Immature natural killer cell (primary cell): ENCODE results near the gene FAT2. TPM values are rescaled to one million over a fixed set of nuclear protein-coding genes. Genes with fewer than 3 reads are reported as not detected.
"Not testable (repeated sequence)": the region's sequence is repeated elsewhere in the genome, so short reads cannot be mapped to it uniquely, and the experiment has no call there.

Experiments used
- DNase-seq, 3 donors: peaks; one replicate each; pipeline ENCODE4 v3.0.0; 2022; ENCODE audit warnings: mixed read lengths in 1 of 3
- H3K27ac Mint-ChIP-seq, 6 donors: one replicate each; pipeline ENCODE4 v1.8.0; 2020; ENCODE audit warnings: mixed read lengths in 6 of 6, mild to moderate bottlenecking in 5 of 6, inconsistent platforms in 4 of 6, moderate library complexity in 3 of 6
- H3K27me3 Mint-ChIP-seq, 3 donors: one replicate each; pipeline ENCODE4 v1.8.0; 2020 to 2021; ENCODE audit warnings: low read depth in 3 of 3, mild to moderate bottlenecking in 3 of 3, mixed read lengths in 3 of 3, moderate library complexity in 3 of 3, inconsistent platforms in 1 of 3
- H3K36me3 Mint-ChIP-seq, 3 donors: one replicate each; pipeline ENCODE4 v1.8.0; 2020; ENCODE audit warnings: mixed read lengths in 3 of 3, inconsistent platforms in 2 of 3, mild to moderate bottlenecking in 2 of 3
- H3K4me1 Mint-ChIP-seq, 2 donors: one replicate each; pipeline ENCODE4 v1.8.0; 2020; ENCODE audit warnings: inconsistent platforms in 2 of 2, mild to moderate bottlenecking in 2 of 2, mixed read lengths in 2 of 2, moderate library complexity in 1 of 2
- H3K4me3 Mint-ChIP-seq, 5 donors: one replicate each; pipeline ENCODE4 v1.8.0; 2020; ENCODE audit warnings: mild to moderate bottlenecking in 5 of 5, mixed read lengths in 5 of 5, inconsistent platforms in 3 of 5, moderate library complexity in 3 of 5
- H3K9me3 Mint-ChIP-seq, 6 donors: one replicate each; pipeline ENCODE4 v1.8.0; 2020; ENCODE audit warnings: mild to moderate bottlenecking in 6 of 6, mixed read lengths in 6 of 6, inconsistent platforms in 4 of 6, moderate library complexity in 3 of 6
- polyA plus RNA-seq, 3 donors: library from polyadenylated mRNA; unstranded; fragments of 300-500 nt; fragmentation: Illumina TruSeq; gene quantifications; one replicate each; pipeline ENCODE4 v1.2.3, GENCODE V29; 2021

FAT2 gene
- polyA plus RNA-seq, 3 donors from 2014 or later: not detected

- Mint-ChIP-seq H3K27ac (no peak overlapping the region), H3K36me3 (no peaks in the 10 kb centered on the region), H3K4me1 (no peaks in the 10 kb centered on the region), H3K27me3 (peaks cover 0 to 6% (median 6%) of the 10 kb centered on the region in 3 donors), H3K9me3 (no peaks in the 10 kb centered on the region), H3K4me3 (no peak overlapping the region)
- no peak for DNase-seq
Observed at GRCh38 chr5:151581812-151582583, 9.1 kb downstream of the FAT2 start.

GRCh38 chr5:151581347-151581746, 9.8 kb downstream of the FAT2 start:
- no peaks in the 10 kb centered on the region for H3K36me3 Mint-ChIP-seq
- no peaks in the 10 kb centered on the region for H3K4me1 Mint-ChIP-seq
- no peak overlapping the region for H3K4me3 Mint-ChIP-seq
- peaks cover 0 to 6% (median 6%) of the 10 kb centered on the region in 3 donors for H3K27me3 Mint-ChIP-seq
- no peak overlapping the region for H3K27ac Mint-ChIP-seq
- DNase-seq: no peak
- H3K9me3 Mint-ChIP-seq: no peaks in the 10 kb centered on the region

- Mint-ChIP-seq H3K9me3 (no peaks in the 10 kb centered on the region), H3K27ac (no peak overlapping the region), H3K27me3 (peaks cover 0 to 8% (median 4%) of the 10 kb centered on the region in 3 donors), H3K36me3 (no peaks in the 10 kb centered on the region), H3K4me3 (no peak overlapping the region), H3K4me1 (no peaks in the 10 kb centered on the region)
- DNase-seq: no peak
Observed at GRCh38 chr5:151580858-151581257, 10.3 kb downstream of the FAT2 start.

GRCh38 chr5:151580239-151580638, 10.9 kb downstream of the FAT2 start:
- Mint-ChIP-seq H3K36me3 (no peaks in the 10 kb centered on the region), H3K27ac (no peak overlapping the region), H3K9me3 (no peaks in the 10 kb centered on the region), H3K4me3 (no peak overlapping the region), H3K27me3 (peaks cover 0 to 9% (median 4%) of the 10 kb centered on the region in 3 donors), H3K4me1 (no peaks in the 10 kb centered on the region)
- DNase-seq: no peak

- not testable (repeated sequence) for H3K36me3 Mint-ChIP-seq, H3K27ac Mint-ChIP-seq, H3K27me3 Mint-ChIP-seq
Observed at GRCh38 chr5:151579146-151579545, 12.0 kb downstream of the FAT2 start.

GRCh38 chr5:151578326-151579025, 12.7 kb downstream of the FAT2 start:
- DNase-seq: no peak
- no peak overlapping the region for H3K27ac Mint-ChIP-seq
- H3K4me1 Mint-ChIP-seq: no peaks in the 10 kb centered on the region
- peaks cover 0 to 9% (median 3%) of the 10 kb centered on the region in 3 donors for H3K27me3 Mint-ChIP-seq
- H3K9me3 Mint-ChIP-seq: no peaks in the 10 kb centered on the region
- H3K36me3 Mint-ChIP-seq: no peaks in the 10 kb centered on the region
- no peak overlapping the region for H3K4me3 Mint-ChIP-seq

More at GRCh38 chr5:151579146-151579545, 12.0 kb downstream of the FAT2 start:
- H3K4me1 Mint-ChIP-seq, H3K4me3 Mint-ChIP-seq, DNase-seq, H3K9me3 Mint-ChIP-seq: not testable (repeated sequence)

- Mint-ChIP-seq H3K36me3 (no peaks in the 10 kb centered on the region), H3K9me3 (no peaks in the 10 kb centered on the region), H3K4me1 (no peaks in the 10 kb centered on the region), H3K27me3 (peaks cover 0 to 14% (median under 1%) of the 10 kb centered on the region in 3 donors), H3K4me3 (no peak overlapping the region), H3K27ac (no peak overlapping the region)
- DNase-seq: no peak
Observed at GRCh38 chr5:151577566-151577965, 13.6 kb downstream of the FAT2 start.

GRCh38 chr5:151574444-151574996, 16.6 kb downstream of the FAT2 start:
- DNase-seq: no peak
- no peaks in the 10 kb centered on the region for H3K9me3 Mint-ChIP-seq
- no peak overlapping the region for H3K4me3 Mint-ChIP-seq
- peaks cover 0 to 11% (median 4%) of the 10 kb centered on the region in 3 donors for H3K27me3 Mint-ChIP-seq
- H3K27ac Mint-ChIP-seq: no peak overlapping the region
- no peaks in the 10 kb centered on the region for H3K4me1 Mint-ChIP-seq
- H3K36me3 Mint-ChIP-seq: no peaks in the 10 kb centered on the region

- H3K4me3 Mint-ChIP-seq: no peak overlapping the region
- H3K27ac Mint-ChIP-seq: no peak overlapping the region
- H3K4me1 Mint-ChIP-seq: no peaks in the 10 kb centered on the region
- no peaks in the 10 kb centered on the region for H3K36me3 Mint-ChIP-seq
- H3K27me3 Mint-ChIP-seq: peaks cover 0 to 12% (median 11%) of the 10 kb centered on the region in 3 donors
- no peaks in the 10 kb centered on the region for H3K9me3 Mint-ChIP-seq
- no peak for DNase-seq
Observed at GRCh38 chr5:151572657-151573368, 18.3 kb downstream of the FAT2 start.

GRCh38 chr5:151571270-151572173, 19.6 kb downstream of the FAT2 start:
- H3K9me3 Mint-ChIP-seq: no peaks in the 10 kb centered on the region
- no peak overlapping the region for H3K27ac Mint-ChIP-seq
- no peaks in the 10 kb centered on the region for H3K4me1 Mint-ChIP-seq
- no peaks in the 10 kb centered on the region for H3K36me3 Mint-ChIP-seq
- H3K4me3 Mint-ChIP-seq: no peak overlapping the region
- peaks cover 0 to 15% (median 13%) of the 10 kb centered on the region in 3 donors for H3K27me3 Mint-ChIP-seq
- no peak for DNase-seq

GRCh38 chr5:151570512-151571269, 20.4 kb downstream of the FAT2 start:
- Mint-ChIP-seq H3K27ac (no peak overlapping the region), H3K36me3 (no peaks in the 10 kb centered on the region), H3K9me3 (no peaks in the 10 kb centered on the region), H3K4me1 (no peaks in the 10 kb centered on the region), H3K4me3 (no peak overlapping the region), H3K27me3 (peaks cover 0 to 13% (median 12%) of the 10 kb centered on the region in 3 donors)
- no peak for DNase-seq

GRCh38 chr5:151570058-151570457, 21.1 kb downstream of the FAT2 start:
- Mint-ChIP-seq H3K27me3 (peaks cover 0 to 13% (median 12%) of the 10 kb centered on the region in 3 donors), H3K27ac (no peak overlapping the region), H3K4me3 (no peak overlapping the region), H3K36me3 (no peaks in the 10 kb centered on the region), H3K4me1 (no peaks in the 10 kb centered on the region), H3K9me3 (no peaks in the 10 kb centered on the region)
- no peak for DNase-seq
